Loucy (cell line): ENCODE measurements around the gene DLGAP4.

Experiments
- H2AFZ ChIP-seq: fragments of 200-600 bp; sonication (generic); 2 replicates; pipeline ENCODE4 v1.6.0; 2016; ENCODE audit warnings: antibody characterized with exemption, mild to moderate bottlenecking, low read length, moderate library complexity
- H3F3A ChIP-seq: fragments of 200-600 bp; 2 replicates; pipeline ENCODE4 v1.6.0; 2016; ENCODE audit warnings: antibody characterized with exemption, low read depth, mild to moderate bottlenecking
- H3K27me3 ChIP-seq: fragments of 200-600 bp; sonication (generic); 2 replicates; pipeline ENCODE4 v1.6.1; 2014; ENCODE audit warnings: low read length, mild to moderate bottlenecking; ENCODE audit not compliant: insufficient read depth, poor library complexity, severe bottlenecking
- H3K36me3 ChIP-seq: fragments of 200-600 bp; sonication (generic); 2 replicates; pipeline ENCODE4 v1.6.1; 2016; ENCODE audit warnings: low read length; ENCODE audit not compliant: insufficient read depth
- H3K4me1 ChIP-seq: fragments of 200-600 bp; sonication (generic); 2 replicates; pipeline ENCODE4 v1.5.1; 2014; ENCODE audit warnings: low read length, mild to moderate bottlenecking; ENCODE audit not compliant: insufficient read depth, poor library complexity, severe bottlenecking
- H3K4me2 ChIP-seq: fragments of 200-600 bp; sonication (generic); 2 replicates; pipeline ENCODE4 v1.6.0; 2014; ENCODE audit warnings: antibody characterized with exemption, low read length, low read depth, mild to moderate bottlenecking; ENCODE audit not compliant: poor library complexity, severe bottlenecking
- H3K4me3 ChIP-seq: fragments of 200-600 bp; sonication (generic); 2 replicates; pipeline ENCODE4 v1.5.1; 2014; ENCODE audit warnings: low read length, mild to moderate bottlenecking, mixed read lengths; ENCODE audit not compliant: poor library complexity, severe bottlenecking
- H3K79me2 ChIP-seq: fragments of 200-600 bp; sonication (generic); 2 replicates; pipeline ENCODE4 v1.6.1; 2014; ENCODE audit warnings: low read length; ENCODE audit not compliant: insufficient read depth
- H3K9ac ChIP-seq: fragments of 200-600 bp; sonication (generic); 2 replicates; pipeline ENCODE4 v1.6.0; 2014; ENCODE audit warnings: mild to moderate bottlenecking, low read depth, low read length, moderate library complexity; ENCODE audit not compliant: poor library complexity, severe bottlenecking
- H3K9me2 ChIP-seq: fragments of 200-600 bp; sonication (generic); replicated peaks from 2 replicates; pipeline ENCODE4 v1.6.1; 2016; ENCODE audit warnings: low read depth, low read length, mixed read lengths
- H3K9me3 ChIP-seq: fragments of 200-600 bp; sonication (generic); 2 replicates; pipeline ENCODE4 v1.6.1; 2014; ENCODE audit warnings: mild to moderate bottlenecking, antibody characterized with exemption, low read length, low read depth; ENCODE audit not compliant: insufficient read depth
- H4K20me1 ChIP-seq: fragments of 200-600 bp; sonication (generic); 2 replicates; pipeline ENCODE4 v1.6.0; 2014; ENCODE audit warnings: antibody characterized with exemption, low read length, mild to moderate bottlenecking; ENCODE audit not compliant: insufficient read depth, poor library complexity, severe bottlenecking
- CTCF ChIP-seq: fragments of 200-600 bp; sonication (generic); conservative IDR thresholded peaks from 2 replicates; pipeline ENCODE4 v1.5.1; 2014; ENCODE audit warnings: mild to moderate bottlenecking, antibody characterized with exemption, low read length
- EZH2phosphoT487 ChIP-seq: fragments of 200-600 bp; IDR thresholded peaks from 2 replicates; pipeline ENCODE4 v1.6.1; 2018; ENCODE audit warnings: antibody characterized with exemption, mild to moderate bottlenecking, moderate library complexity, borderline replicate concordance

DLGAP4 gene

GRCh38 chr20:36507746-36508145, 201.6 kb downstream of the DLGAP4 start:
- Histone ChIP-seq H3K9me3 (no peaks in the 10 kb centered on the region), H2AFZ (no peak overlapping the region), H3K4me1 (no peaks in the 10 kb centered on the region), H4K20me1 (peaks cover 4% of the 10 kb centered on the region), H3K27me3 (no peaks in the 10 kb centered on the region), H3K4me3 (no peak overlapping the region), H3K9me2 (no peaks in the 10 kb centered on the region), H3K36me3 (0 out of 2 replicates have a peak, but pooled peaks cover 4% of the 10 kb centered on the region), H3K4me2 (no peak overlapping the region), H3K79me2 (no peaks in the 10 kb centered on the region), H3K9ac (no peak overlapping the region), H3F3A (no peaks in the 10 kb centered on the region)
- TF ChIP-seq CTCF (no peak), EZH2phosphoT487 (no peak)

- Histone ChIP-seq H3K9me3 (no peaks in the 10 kb centered on the region), H3K4me3 (no peak overlapping the region), H3K4me2 (no peak overlapping the region), H3K27me3 (no peaks in the 10 kb centered on the region), H3K36me3 (peaks cover 8% of the 10 kb centered on the region; the same call in 1 of the 2 replicates), H3K79me2 (no peaks in the 10 kb centered on the region), H3K4me1 (no peaks in the 10 kb centered on the region), H3K9ac (no peak overlapping the region), H3K9me2 (no peaks in the 10 kb centered on the region), H4K20me1 (no peaks in the 10 kb centered on the region), H3F3A (no peaks in the 10 kb centered on the region), H2AFZ (no peak overlapping the region)
- no peak for TF ChIP-seq EZH2phosphoT487
- TF ChIP-seq CTCF = no peak
Measured at GRCh38 chr20:36519012-36519719, 213.0 kb downstream of the DLGAP4 start.

GRCh38 chr20:36519944-36520343, 213.8 kb downstream of the DLGAP4 start:
- TF ChIP-seq CTCF = no peak
- no peak for TF ChIP-seq EZH2phosphoT487
- H3K9me3 ChIP-seq = no peaks in the 10 kb centered on the region
- H3K4me1 ChIP-seq = no peaks in the 10 kb centered on the region
- no peak overlapping the region for H3K9ac ChIP-seq
- peaks cover 10% of the 10 kb centered on the region; the same call in 1 of the 2 replicates for H3K36me3 ChIP-seq
- no peaks in the 10 kb centered on the region for H3K9me2 ChIP-seq
- no peaks in the 10 kb centered on the region for H3K79me2 ChIP-seq
- H3K4me3 ChIP-seq = no peak overlapping the region
- no peaks in the 10 kb centered on the region for H4K20me1 ChIP-seq
- H3K27me3 ChIP-seq = no peaks in the 10 kb centered on the region
- no peak overlapping the region for H2AFZ ChIP-seq
- H3K4me2 ChIP-seq = no peak overlapping the region
- H3F3A ChIP-seq = no peaks in the 10 kb centered on the region
